Activated naive CD8-positive, alpha-beta T cell treated with anti-CD3 and anti-CD28 coated beads, Interleukin-2, amount 50 U/mL, for 24 hours (primary cell): ENCODE results near the gene ZFYVE16.
A peak's percentile ranks its signal among the peaks of the same experiment; 100 is the strongest.
"Not testable (repeated sequence)": the region's sequence is repeated elsewhere in the genome, so short reads cannot be mapped to it uniquely, and the experiment has no call there.

Experiments
- ATAC-seq: fragments of 150-1000 bp; cut with Tn5 transposase; one replicate; pipeline ENCODE4 v1.10.0; 2021
- DNase-seq: peaks from one replicate; pipeline ENCODE4 v3.0.0; 2021
- H3K27ac Mint-ChIP-seq: one replicate; pipeline ENCODE4 v1.8.0; 2021; ENCODE audit warnings: mild to moderate bottlenecking, mixed read lengths
- H3K27me3 Mint-ChIP-seq: one replicate; pipeline ENCODE4 v1.8.0; 2021; ENCODE audit warnings: mixed read lengths
- H3K36me3 Mint-ChIP-seq: one replicate; pipeline ENCODE4 v1.8.0; 2021; ENCODE audit warnings: low read depth, mixed read lengths
- H3K4me1 Mint-ChIP-seq: one replicate; pipeline ENCODE4 v1.8.0; 2021; ENCODE audit warnings: mixed read lengths
- H3K4me3 Mint-ChIP-seq: one replicate; pipeline ENCODE4 v1.8.0; 2021; ENCODE audit warnings: mild to moderate bottlenecking, moderate library complexity, mixed read lengths
- H3K9me3 Mint-ChIP-seq: one replicate; pipeline ENCODE4 v1.8.0; 2021; ENCODE audit warnings: mixed read lengths

Gene ZFYVE16

DNA sequence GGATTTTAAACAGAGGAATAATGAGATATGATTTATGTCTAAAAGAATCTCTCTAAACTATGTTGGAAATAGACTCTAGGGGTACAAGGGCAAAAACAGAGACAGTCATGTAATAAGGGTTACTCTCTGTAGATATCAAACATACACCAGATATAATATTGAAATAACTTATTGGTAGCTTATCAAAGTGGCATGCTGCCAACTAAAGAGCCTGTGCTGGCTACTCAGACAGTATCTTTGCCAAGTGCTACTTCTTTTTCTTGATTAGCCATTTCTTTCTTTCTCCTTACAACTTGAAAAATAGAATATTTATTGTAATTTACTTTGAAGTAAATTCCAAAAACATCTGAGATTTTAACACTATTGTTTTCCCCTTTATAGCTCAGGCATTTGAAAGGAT, 34.9 kb downstream of the ZFYVE16 start:
- H3K27ac Mint-ChIP-seq = no peak overlapping the region
- H3K9me3 Mint-ChIP-seq = no peaks in the 10 kb centered on the region
- no peaks in the 10 kb centered on the region for H3K27me3 Mint-ChIP-seq
- H3K36me3 Mint-ChIP-seq = peaks cover 14% of the 10 kb centered on the region
- no peak for DNase-seq
- no peak for ATAC-seq
- no peak overlapping the region for H3K4me3 Mint-ChIP-seq
- no peaks in the 10 kb centered on the region for H3K4me1 Mint-ChIP-seq

DNA sequence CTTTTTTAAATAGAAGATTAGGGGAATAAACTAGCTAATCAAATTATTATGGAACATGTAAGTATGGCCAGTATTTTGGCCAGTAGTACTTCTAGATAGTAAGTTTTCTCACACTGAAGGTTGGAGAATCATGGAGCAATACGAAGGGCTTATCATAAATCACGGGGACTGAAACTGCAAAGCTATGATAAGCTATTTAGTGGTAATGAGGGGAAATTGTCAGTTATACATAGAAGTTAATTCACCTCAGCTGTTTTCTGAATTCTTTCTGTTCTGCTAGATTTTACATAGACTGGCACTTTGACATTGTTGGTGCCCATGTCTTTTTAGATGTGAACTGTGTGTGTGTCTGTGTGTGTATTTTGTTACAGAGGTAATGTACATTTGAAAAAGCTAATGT, 45.5 kb downstream of the ZFYVE16 start:
- H3K4me1 Mint-ChIP-seq = no peaks in the 10 kb centered on the region
- no peak for ATAC-seq
- DNase-seq = no peak
- H3K4me3 Mint-ChIP-seq = no peak overlapping the region
- no peaks in the 10 kb centered on the region for H3K27me3 Mint-ChIP-seq
- H3K9me3 Mint-ChIP-seq = no peaks in the 10 kb centered on the region
- H3K36me3 Mint-ChIP-seq = peaks cover 30% of the 10 kb centered on the region
- no peak overlapping the region for H3K27ac Mint-ChIP-seq

DNA sequence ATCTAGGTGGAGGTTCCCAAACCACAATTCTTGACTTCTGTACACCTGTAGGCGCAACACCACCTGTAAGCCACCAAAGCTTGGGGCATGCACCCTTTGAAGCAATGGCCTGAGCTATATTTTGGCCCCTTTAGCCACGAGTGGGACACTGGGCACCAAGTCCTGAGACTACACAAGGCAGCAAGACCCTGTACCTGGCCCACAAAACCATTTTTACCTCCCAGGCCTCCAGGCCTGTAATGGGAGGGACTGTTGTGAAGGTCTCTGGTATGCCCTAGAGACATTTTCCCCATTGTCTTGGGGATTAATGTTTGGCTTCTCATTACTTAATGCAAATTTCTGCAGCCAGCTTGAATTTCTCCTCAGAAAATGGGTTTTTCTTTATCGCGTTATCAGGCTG, 55.4 kb downstream of the ZFYVE16 start:
- no peak overlapping the region for H3K4me3 Mint-ChIP-seq
- H3K9me3 Mint-ChIP-seq = peaks cover 23% of the 10 kb centered on the region
- no peaks in the 10 kb centered on the region for H3K4me1 Mint-ChIP-seq
- ATAC-seq (no peak), DNase-seq (no peak)
- H3K27me3 Mint-ChIP-seq = no peaks in the 10 kb centered on the region
- H3K36me3 Mint-ChIP-seq = peaks cover 75% of the 10 kb centered on the region
- H3K27ac Mint-ChIP-seq = no peak overlapping the region

DNA sequence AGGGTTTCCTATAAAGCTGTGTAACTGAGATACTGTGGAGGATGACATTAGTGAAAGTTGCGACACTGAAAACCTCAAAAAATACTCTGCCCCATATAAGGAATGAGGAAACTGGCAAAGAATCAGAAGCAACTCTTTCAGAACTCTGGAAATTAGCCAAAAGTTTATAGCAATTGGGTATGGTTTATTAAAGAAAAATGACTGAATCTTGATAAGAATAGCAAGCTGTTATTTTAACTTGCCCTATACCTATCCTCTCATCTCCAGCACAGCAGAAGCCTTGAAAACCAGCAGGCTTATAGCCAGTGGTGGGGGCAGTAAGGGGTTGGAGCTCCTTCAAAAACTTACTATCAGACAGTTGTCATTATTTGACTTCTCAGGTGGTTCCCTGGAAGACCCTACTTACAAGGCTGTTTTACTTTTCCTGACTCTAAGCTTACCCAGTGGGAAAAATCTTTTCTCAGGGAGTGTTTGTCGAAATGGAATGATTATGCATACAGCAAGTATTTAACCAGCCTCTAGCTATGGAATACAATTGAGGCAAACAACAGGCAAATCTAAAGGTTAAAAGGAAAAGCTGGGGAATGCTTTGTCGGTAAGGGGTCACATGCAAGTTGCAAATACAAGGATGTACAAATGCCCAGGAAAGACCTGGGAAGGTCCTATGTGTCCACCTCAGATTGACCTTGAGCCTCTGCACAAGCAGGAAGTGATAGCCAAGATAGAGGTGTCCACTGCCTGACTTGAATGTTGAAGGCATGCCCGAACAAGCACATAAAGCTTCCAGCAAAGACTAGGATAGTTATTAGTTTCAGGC, 59.0 kb downstream of the ZFYVE16 start:
- H3K9me3 Mint-ChIP-seq = peaks cover 40% of the 10 kb centered on the region
- H3K36me3 Mint-ChIP-seq = peaks cover 83% of the 10 kb centered on the region
- no peaks in the 10 kb centered on the region for H3K4me1 Mint-ChIP-seq
- no peak overlapping the region for H3K4me3 Mint-ChIP-seq
- ATAC-seq (no peak), DNase-seq (no peak)
- H3K27me3 Mint-ChIP-seq = no peaks in the 10 kb centered on the region
- H3K27ac Mint-ChIP-seq = no peak overlapping the region

DNA sequence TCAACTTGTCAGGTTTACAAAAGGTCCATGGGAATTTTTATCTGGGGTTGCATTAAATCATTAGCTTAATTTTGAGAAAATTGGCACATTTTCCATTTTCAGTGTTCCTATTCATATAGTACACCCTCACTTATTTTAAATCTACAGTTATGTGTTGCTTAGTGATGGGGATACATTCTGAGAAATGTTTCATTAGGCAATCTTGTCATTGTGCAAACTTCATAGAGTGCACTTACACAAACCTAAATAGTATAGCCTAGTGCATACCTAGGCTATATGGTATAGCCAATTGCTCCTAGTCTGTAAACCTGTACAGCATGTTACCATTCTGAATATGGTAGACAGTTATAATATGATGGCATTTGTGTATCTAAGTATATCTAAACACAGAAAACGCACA, 60.3 kb downstream of the ZFYVE16 start:
- ATAC-seq = no peak
- Mint-ChIP-seq H3K4me1 (no peaks in the 10 kb centered on the region), H3K27ac (no peak overlapping the region), H3K27me3 (no peaks in the 10 kb centered on the region), H3K9me3 (peaks cover 32% of the 10 kb centered on the region), H3K36me3 (peaks cover 72% of the 10 kb centered on the region), H3K4me3 (no peak overlapping the region)
- DNase-seq = no peak

DNA sequence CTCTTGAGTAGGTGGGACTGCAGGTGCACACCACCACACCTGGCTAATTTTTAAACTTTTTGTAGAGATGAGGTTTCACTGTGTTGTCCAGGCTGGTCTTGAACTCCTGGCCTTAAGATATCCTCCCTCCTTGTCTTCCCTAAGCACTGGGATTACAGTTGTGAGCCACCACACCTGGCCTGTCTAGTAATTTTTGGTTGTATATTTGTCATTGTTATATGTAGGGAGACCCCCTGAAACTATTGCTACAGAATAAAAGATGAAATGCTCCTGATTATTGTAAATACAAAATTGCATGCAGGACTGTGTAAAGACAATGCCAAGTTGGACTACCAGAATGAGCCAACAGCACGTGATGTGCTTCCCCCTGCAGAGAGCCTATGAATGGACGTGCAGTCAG, 62.8 kb downstream of the ZFYVE16 start:
- DNase-seq, ATAC-seq: not testable (repeated sequence)
- H3K36me3 Mint-ChIP-seq = peaks cover 60% of the 10 kb centered on the region

DNA sequence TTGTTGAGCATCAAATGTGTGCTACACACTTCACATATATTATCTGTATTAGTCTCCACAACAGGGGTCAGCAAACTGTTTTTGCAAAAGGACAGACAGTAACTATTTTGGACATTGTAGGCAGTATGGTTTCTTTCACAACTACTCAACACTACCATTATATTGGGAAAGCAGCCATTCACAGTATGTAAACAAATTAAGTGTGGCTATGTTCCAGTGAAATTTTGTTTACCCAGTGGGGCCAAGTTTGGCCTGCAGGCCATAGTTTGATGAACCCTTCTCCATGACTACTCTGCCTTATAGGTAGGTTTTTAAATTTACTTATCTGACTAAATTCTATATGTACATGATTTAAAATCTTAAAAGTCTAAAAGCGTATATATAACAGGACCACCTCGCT, 67.1 kb downstream of the ZFYVE16 start:
- no peak overlapping the region for H3K4me3 Mint-ChIP-seq
- ATAC-seq (no peak), DNase-seq (no peak)
- H3K9me3 Mint-ChIP-seq = peaks cover 13% of the 10 kb centered on the region
- H3K4me1 Mint-ChIP-seq = no peaks in the 10 kb centered on the region
- H3K36me3 Mint-ChIP-seq = peaks cover 33% of the 10 kb centered on the region
- H3K27me3 Mint-ChIP-seq = no peaks in the 10 kb centered on the region
- H3K27ac Mint-ChIP-seq = no peak overlapping the region

More for the DNA sequence above, 62.8 kb downstream of the ZFYVE16 start:
- H3K4me1 Mint-ChIP-seq, H3K4me3 Mint-ChIP-seq, H3K27ac Mint-ChIP-seq, H3K27me3 Mint-ChIP-seq: not testable (repeated sequence)
- peaks cover 19% of the 10 kb centered on the region for H3K9me3 Mint-ChIP-seq

DNA sequence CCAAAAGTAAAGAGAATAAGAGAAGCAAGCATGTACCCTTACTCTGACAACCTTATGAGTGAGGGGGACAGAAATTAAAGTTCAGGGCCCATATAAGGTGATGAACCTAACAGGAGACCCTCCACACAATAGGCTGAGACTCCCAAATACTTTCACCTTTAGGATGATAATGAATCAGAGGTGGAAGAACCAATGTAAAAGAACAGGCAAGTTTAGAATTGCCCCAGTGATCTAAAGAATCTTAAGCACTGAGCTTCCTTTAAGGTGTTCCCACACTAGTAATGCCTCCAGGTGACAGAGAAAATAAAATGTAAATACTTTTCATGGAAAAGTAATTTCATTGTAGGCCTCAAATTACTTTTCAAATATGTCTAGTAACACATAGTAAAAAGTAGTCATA, 71.8 kb downstream of the ZFYVE16 start:
- Mint-ChIP-seq H3K9me3 (peaks cover 23% of the 10 kb centered on the region), H3K36me3 (peaks cover 26% of the 10 kb centered on the region), H3K27ac (no peak overlapping the region), H3K27me3 (no peaks in the 10 kb centered on the region), H3K4me1 (no peaks in the 10 kb centered on the region), H3K4me3 (no peak overlapping the region)
- ATAC-seq = no peak
- no peak for DNase-seq

DNA sequence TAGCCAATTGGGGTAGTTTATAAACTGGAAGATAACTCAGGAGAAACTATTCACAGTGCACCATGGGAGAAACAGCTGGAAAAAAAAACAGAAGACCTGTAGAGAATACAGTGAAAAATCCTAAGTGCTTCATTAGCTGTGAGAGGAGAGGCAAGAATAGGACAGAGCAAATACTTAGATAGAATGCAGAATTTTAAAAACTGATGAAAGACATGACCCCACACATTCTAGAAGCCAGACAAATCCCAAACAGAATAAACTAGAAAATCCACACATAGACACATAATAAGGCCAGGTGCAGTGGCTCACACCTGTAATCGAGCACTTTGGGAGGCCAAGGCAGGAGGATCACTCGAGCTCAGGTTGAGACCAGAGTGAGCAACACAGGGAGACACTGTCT, 72.5 kb downstream of the ZFYVE16 start:
- H3K4me1 Mint-ChIP-seq = no peaks in the 10 kb centered on the region
- no peak overlapping the region for H3K27ac Mint-ChIP-seq

DNA sequence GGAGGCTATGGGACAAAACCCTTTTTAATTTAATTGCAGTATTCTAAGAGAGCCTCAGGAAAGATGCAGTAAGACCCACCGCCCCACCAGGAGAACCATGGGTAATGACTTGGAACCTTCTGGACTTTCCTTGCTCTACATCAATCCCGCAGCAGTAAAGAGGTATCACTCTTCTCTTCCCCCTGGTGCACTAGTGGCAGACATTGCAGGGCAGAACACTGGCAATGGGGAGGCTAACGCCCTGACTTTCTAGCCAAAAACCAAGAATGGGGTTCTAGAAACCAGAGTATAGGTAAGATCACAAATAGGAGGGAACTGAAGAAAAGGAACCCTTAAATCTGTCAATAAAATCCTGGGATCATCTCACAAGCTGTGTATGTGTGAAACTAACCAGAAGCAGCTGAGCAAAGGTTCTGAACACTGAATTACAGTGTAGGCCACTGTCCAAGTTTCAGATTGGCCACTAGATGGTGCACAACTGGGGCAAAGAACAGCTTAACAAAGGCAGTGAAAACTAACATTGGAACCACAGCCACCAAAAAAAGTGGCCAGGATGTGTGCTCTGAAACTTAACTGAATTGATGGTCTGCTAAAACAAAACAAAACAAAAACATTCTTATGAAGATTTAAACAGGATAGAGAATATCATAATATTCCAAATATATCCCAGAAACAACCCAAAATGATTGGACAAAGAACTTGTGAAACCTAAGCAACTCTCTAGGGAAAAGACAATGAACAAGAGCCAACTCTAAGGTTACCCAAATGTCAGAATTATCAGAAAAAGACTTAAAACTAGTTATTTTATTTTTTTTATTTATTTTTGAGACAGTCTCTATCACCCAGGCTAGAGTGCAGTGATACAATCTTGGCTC, 73.4 kb downstream of the ZFYVE16 start:
- peaks cover 24% of the 10 kb centered on the region for H3K36me3 Mint-ChIP-seq
- no peak overlapping the region for H3K27ac Mint-ChIP-seq
- ATAC-seq (peak; percentile 80), DNase-seq (peak; percentile 15)
- no peaks in the 10 kb centered on the region for H3K4me1 Mint-ChIP-seq
- H3K9me3 Mint-ChIP-seq = peaks cover 23% of the 10 kb centered on the region
- H3K4me3 Mint-ChIP-seq = no peak overlapping the region
- peaks cover 3% of the 10 kb centered on the region for H3K27me3 Mint-ChIP-seq

More for the DNA sequence above, 72.5 kb downstream of the ZFYVE16 start:
- Mint-ChIP-seq H3K4me3 (no peak overlapping the region), H3K9me3 (peaks cover 23% of the 10 kb centered on the region), H3K36me3 (peaks cover 24% of the 10 kb centered on the region), H3K27me3 (no peaks in the 10 kb centered on the region)
- ATAC-seq (no peak), DNase-seq (no peak)

DNA sequence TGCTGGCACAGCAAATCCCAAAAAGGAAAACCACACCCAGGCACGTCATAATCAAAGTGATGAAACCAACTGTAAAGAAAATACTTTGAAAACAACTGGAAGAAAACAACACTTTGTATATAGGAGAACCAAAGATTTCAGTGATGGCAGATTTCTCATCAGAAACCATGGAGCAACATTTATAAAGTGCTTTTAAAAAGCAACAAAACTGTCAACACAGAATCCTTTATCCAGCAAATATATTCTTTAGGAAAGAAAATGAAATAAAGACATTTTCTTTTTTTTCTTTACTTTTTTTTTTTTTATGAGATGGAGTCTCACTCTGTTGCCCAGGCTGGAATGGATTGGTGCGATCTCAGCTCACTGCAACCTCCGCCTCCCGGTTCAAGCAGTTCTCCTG, 74.7 kb downstream of the ZFYVE16 start:
- ATAC-seq (no peak), DNase-seq (no peak)
- Mint-ChIP-seq H3K36me3 (peaks cover 24% of the 10 kb centered on the region), H3K9me3 (peaks cover 29% of the 10 kb centered on the region), H3K4me1 (peaks cover 10% of the 10 kb centered on the region), H3K27ac (no peak overlapping the region), H3K27me3 (peaks cover 12% of the 10 kb centered on the region), H3K4me3 (no peak overlapping the region)

DNA sequence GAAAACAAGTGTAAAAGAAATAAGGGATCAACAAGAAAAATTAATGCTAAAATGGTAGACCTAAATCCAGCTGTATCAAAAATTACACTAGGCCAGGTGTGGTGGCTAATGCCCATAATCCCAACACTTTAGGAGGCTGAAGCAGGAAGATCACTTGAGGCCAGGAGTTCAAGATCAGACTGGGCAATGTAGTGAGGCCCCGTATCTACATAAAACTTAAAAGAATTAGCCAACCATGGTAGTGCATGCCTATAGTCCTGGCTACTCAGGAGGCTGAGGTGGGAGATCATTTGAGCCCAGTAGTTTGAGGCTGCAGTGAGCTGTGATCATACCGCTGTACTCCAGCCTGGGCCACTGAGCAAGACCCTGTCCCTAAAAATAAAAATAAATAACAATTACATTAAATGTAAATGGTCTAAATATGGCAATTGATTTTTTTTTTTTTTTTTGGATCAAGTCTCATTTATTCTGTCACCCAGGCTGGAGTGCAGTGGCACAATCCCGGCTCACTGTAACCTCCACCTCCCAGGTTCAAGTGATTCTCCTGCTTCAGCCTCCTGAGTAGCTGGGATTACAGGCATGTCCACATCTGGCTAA, 75.9 kb downstream of the ZFYVE16 start:
- Mint-ChIP-seq H3K36me3 (peaks cover 24% of the 10 kb centered on the region), H3K27ac (no peak overlapping the region), H3K27me3 (peaks cover 18% of the 10 kb centered on the region), H3K4me1 (peaks cover 15% of the 10 kb centered on the region), H3K9me3 (peaks cover 29% of the 10 kb centered on the region), H3K4me3 (no peak overlapping the region)
- DNase-seq = no peak
- ATAC-seq = no peak

DNA sequence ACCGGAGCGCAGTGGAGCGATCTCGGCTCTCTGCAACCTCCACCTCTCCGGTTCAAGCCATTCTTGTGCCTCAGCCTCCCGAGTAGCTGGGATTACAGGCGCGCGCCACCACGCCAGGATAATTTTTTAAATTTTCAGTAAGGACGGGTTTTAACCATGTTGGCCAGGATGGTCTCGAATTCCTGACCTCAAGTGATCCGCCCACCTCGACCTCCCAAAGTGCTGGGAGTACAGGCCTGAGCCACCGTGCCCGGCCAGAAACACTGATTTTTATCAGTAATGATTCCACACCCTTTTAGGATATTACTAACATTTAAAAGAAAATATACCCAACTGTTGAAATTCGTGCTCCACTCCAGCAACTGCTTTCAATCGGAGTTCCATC, 79.6 kb downstream of the ZFYVE16 start:
- Mint-ChIP-seq H3K36me3 (peaks cover 8% of the 10 kb centered on the region), H3K4me1 (peaks cover 15% of the 10 kb centered on the region), H3K9me3 (peaks cover 18% of the 10 kb centered on the region), H3K4me3 (peak overlapping the region; percentile 78), H3K27me3 (peaks cover 32% of the 10 kb centered on the region), H3K27ac (no peak overlapping the region)
- no peak for ATAC-seq
- no peak for DNase-seq

DNA sequence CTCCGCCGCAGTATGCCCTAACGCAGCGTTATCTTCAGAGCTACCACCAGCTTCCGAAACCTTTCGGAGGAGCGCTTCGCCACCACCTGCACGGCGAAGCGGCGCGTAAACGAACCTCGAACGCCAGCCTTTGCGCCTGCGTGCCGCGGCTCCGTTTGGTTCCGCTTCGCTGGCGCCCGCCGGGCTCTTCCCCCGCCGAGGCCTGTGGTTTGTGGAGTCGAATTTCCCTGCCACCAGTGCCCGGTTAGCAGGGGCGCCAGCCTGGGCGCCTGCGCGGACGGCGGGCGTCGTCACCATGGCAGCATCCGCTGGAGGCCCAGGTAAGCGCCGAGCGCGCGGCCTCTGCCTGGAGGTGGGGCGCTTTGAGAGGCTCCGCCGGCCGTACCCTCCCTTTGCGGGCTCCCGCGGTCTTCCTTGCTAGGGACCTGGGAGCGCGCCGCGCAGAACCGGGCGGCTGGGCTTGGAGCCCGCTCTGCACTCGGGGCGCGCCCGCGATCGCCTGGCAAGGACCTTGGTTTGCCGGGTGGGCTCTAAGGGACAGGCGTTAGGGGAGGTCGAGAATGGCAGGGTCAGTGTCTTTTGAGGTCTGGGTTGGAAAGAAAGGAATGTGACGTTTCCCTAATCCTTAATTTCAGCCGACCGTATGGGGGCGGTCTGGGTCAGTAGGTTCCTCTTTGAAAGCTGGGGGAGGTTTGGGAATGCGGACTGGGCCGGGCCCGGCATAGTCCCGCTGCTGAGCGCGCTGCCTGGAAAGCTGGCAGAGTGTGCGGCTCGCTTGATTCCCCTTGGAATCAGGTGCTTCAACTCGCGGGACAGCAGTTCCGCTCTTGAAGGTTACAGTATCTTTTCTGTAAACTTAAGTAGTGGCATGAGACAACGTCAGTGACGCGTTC, 80.2 kb downstream of the ZFYVE16 start, which contains the start of gene FAM151B:
TSS of gene FAM151B (plus strand) at position 272 of the 893 bp plus-strand sequence. CDS start at position 296, 24 bp downstream.
- Mint-ChIP-seq H3K4me3 (peak within 1 kb of the TSS; percentile 78), H3K27ac (no peak within 1 kb of the TSS), H3K27me3 (peaks cover 32% of the 10 kb centered on the region), H3K36me3 (peaks cover 3% of the 10 kb centered on the region), H3K9me3 (peaks cover 13% of the 10 kb centered on the region), H3K4me1 (peaks cover 15% of the 10 kb centered on the region)
- peak; percentile 75 for DNase-seq
- ATAC-seq = peak; percentile 96
